Prostate gland (tissue), 2 donors: Measurements from ENCODE around the gene TBATA.

Source experiments
- CTCF ChIP-seq, 4 experiments: fragments of 200-600 bp in 2 of 4; fragments of 450-650 bp in 2 of 4; sonication (generic) in 2 of 4; IDR thresholded peaks; 1 replicate in 3 of 4; 2 replicates in 1 of 4; pipeline ENCODE4 v1.5.1; 2016 to 2019; ENCODE audit warnings: antibody characterized with exemption in 4 of 4, mild to moderate bottlenecking in 2 of 4, moderate library complexity in 2 of 4
- POLR2A ChIP-seq: fragments of 450-650 bp; IDR thresholded peaks from one replicate; pipeline ENCODE4 v1.6.1; 2016; ENCODE audit warnings: antibody characterized with exemption, mild to moderate bottlenecking
- POLR2AphosphoS5 ChIP-seq: sonication (generic); formaldehyde crosslinking; IDR thresholded peaks from one replicate; pipeline ENCODE4 v1.6.1; 2017; ENCODE audit warnings: antibody characterized with exemption

- TF ChIP-seq CTCF (IDR thresholded peaks at IDR 0.05) = no peak
- TF ChIP-seq POLR2A = no peak
- no peak for TF ChIP-seq POLR2AphosphoS5
These were observed 54.2 kb downstream of the TBATA start for GRCh38 chr10:70730955-70731354.
